Activated naive CD4-positive, alpha-beta T cell treated with anti-CD3 and anti-CD28 coated beads, Interleukin-2, amount 50 U/mL, for 16 hours (primary cell): ENCODE results near the gene ZFAND3.

Experiments used
- DNase-seq: peaks from one replicate; pipeline ENCODE4 v3.0.0-alpha.2; 2020

Gene ZFAND3

GRCh38 chr6:38158762-38159350 lies 339.3 kb downstream of the ZFAND3 start:
- no peak for DNase-seq

GRCh38 chr6:38159596-38159995 lies 340.1 kb downstream of the ZFAND3 start:
- DNase-seq: no peak

GRCh38 chr6:38160831-38161230 lies 341.3 kb downstream of the ZFAND3 start:
- DNase-seq: no peak

GRCh38 chr6:38161331-38161730 lies 341.8 kb downstream of the ZFAND3 start:
- no peak for DNase-seq

GRCh38 chr6:38161754-38162492 lies 342.4 kb downstream of the ZFAND3 start:
- no peak for DNase-seq

- DNase-seq: no peak
Measured at GRCh38 chr6:38162493-38163185, 343.1 kb downstream of the ZFAND3 start.

GRCh38 chr6:38163186-38164130 lies 343.9 kb downstream of the ZFAND3 start:
- DNase-seq: no peak

GRCh38 chr6:38164131-38164481 lies 344.6 kb downstream of the ZFAND3 start:
- DNase-seq: no peak

GRCh38 chr6:38164671-38165108 lies 345.2 kb downstream of the ZFAND3 start:
- DNase-seq: no peak

GRCh38 chr6:38166411-38167240 lies 347.1 kb downstream of the ZFAND3 start:
- no peak for DNase-seq

- no peak for DNase-seq
Measured at GRCh38 chr6:38167598-38167997, 348.1 kb downstream of the ZFAND3 start.

GRCh38 chr6:38168126-38168525 lies 348.6 kb downstream of the ZFAND3 start:
- no peak for DNase-seq

GRCh38 chr6:38168699-38169098 lies 349.2 kb downstream of the ZFAND3 start:
- no peak for DNase-seq

- DNase-seq: no peak
Measured at GRCh38 chr6:38169221-38169976, 349.9 kb downstream of the ZFAND3 start.

- DNase-seq: no peak
Measured at GRCh38 chr6:38169977-38170526, 350.5 kb downstream of the ZFAND3 start.

- DNase-seq: no peak
Measured at GRCh38 chr6:38170666-38171355, 351.3 kb downstream of the ZFAND3 start.

GRCh38 chr6:38171997-38172738 lies 352.6 kb downstream of the ZFAND3 start:
- no peak for DNase-seq

- DNase-seq: no peak
Measured at GRCh38 chr6:38172739-38173410, 353.3 kb downstream of the ZFAND3 start.

- no peak for DNase-seq
Measured at GRCh38 chr6:38173909-38174308, 354.4 kb downstream of the ZFAND3 start.
